ENCODE measurements around the gene VSIR.

VSIR gene

GRCh38 chr10:71817831-71818655 lies 44.7 kb upstream of the VSIR start:
- TF ChIP-seq CTCF (IDR thresholded peaks at IDR 0.05; ENCODE audit: low read depth, low read length, missing control alignments), result no peak
- DNase-seq (ENCODE audit: extremely low read depth, low read depth), result no peak
- H3K4me3 ChIP-seq (replicated peaks; ENCODE audit: low read depth, low read length), result no peak overlapping the region

GRCh38 chr10:71816936-71817618 lies 43.8 kb upstream of the VSIR start:
- no peak for TF ChIP-seq CTCF (IDR thresholded peaks at IDR 0.05; ENCODE audit: low read depth, low read length, missing control alignments)
- no peak for DNase-seq (ENCODE audit: extremely low read depth, low read depth)
- H3K4me3 ChIP-seq (replicated peaks; ENCODE audit: low read depth, low read length), result no peak overlapping the region

DNA sequence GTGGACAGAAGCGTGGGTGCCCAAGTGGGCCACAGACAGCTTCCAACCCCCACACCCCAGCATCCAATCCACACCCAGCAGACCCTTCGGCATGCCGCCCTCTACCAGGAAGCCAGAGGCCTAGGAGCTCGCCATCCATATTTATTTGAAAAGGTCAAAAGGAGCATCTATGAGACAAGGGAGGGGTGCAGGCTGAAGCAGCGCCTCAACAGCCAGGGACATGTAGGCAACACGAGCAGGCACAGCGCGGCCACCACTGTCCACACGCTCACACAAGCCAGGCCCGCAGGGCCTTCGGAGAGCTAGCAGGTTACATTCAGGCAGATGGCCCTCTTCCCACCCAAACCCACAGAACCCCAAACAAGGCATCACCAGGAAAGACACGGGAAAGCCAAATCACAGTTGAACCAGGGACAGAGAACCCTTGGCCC lies 43.1 kb upstream of the VSIR start:
- no peak for TF ChIP-seq CTCF (IDR thresholded peaks at IDR 0.05; ENCODE audit: low read depth, low read length, missing control alignments)
- DNase-seq (ENCODE audit: extremely low read depth, low read depth), result no peak
- H3K4me3 ChIP-seq (replicated peaks; ENCODE audit: low read depth, low read length), result no peak overlapping the region

DNA sequence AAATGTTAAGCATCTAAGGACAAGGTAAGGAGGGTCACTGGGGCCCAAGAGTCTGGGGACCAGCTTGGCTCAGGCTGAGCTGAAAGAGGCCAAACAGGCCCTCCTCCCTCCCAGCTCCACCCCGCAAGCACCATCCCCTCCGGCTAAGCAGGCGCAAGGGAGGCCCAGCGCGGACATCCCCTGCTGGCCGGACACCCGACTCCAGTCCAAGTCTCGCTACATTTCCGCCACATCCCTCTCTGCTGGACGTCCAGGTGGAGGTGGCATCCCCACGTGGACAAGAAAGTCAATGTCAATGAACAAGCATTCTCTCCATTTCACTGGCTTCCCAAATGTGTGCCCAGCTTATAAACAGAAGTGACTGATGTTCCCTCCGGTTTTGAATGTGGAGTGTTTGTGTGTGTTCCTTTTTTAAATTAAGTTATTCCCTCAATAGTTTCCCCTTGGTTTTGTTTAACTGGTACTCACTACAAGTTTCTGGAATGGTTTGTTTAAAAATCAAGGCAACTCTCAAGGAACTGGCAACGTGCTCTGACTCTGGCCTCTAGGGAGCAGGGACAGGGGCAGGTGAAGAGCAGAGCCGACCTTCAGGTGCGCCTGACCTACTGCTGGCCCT lies 42.3 kb upstream of the VSIR start:
- TF ChIP-seq CTCF (IDR thresholded peaks at IDR 0.05; ENCODE audit: low read depth, low read length, missing control alignments), result no peak
- DNase-seq (ENCODE audit: extremely low read depth, low read depth), result no peak
- no peak overlapping the region for H3K4me3 ChIP-seq (replicated peaks; ENCODE audit: low read depth, low read length)

DNA sequence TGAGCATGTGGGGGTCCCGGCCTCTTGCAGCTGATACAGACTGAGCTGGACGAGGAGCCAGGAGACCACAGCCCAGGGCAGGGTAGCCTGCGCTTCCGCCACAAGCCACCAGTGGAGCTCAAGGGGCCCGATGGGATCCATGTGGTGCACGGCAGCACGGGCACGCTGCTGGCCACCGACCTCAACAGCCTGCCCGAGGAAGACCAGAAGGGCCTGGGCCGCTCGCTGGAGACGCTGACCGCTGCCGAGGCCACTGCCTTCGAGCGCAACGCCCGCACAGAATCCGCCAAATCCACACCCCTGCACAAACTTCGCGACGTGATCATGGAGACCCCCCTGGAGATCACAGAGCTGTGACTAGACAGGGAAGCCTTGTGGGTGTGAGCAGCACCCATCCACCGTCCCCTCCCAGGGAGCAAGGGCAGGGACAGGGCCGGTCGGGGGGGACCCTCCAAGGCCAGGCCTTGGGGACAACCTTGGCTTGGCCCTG lies 41.6 kb upstream of the VSIR start:
- H3K4me3 ChIP-seq (replicated peaks; ENCODE audit: low read depth, low read length), result no peak overlapping the region
- TF ChIP-seq CTCF (IDR thresholded peaks at IDR 0.05; ENCODE audit: low read depth, low read length, missing control alignments), result no peak
- DNase-seq (ENCODE audit: extremely low read depth, low read depth), result no peak

GRCh38 chr10:71812913-71813590 lies 39.7 kb upstream of the VSIR start:
- TF ChIP-seq CTCF (IDR thresholded peaks at IDR 0.05; ENCODE audit: low read depth, low read length, missing control alignments), result no peak
- DNase-seq (ENCODE audit: extremely low read depth, low read depth), result no peak
- no peak overlapping the region for H3K4me3 ChIP-seq (replicated peaks; ENCODE audit: low read depth, low read length)
